Endothelial cell of umbilical vein (primary cell): ENCODE measurements around the gene LHX2.

ENCODE experiments used
- EZH2 ChIP-seq: IDR thresholded peaks from 2 replicates; pipeline ENCODE4 v1.6.1; 2012; ENCODE audit warnings: borderline replicate concordance, low read depth, mild to moderate bottlenecking, moderate library complexity, low read length, inconsistent platforms; ENCODE audit not compliant: severe bottlenecking
- JUN ChIP-seq: IDR thresholded peaks from 2 replicates; pipeline ENCODE4 v1.6.1; 2011; ENCODE audit warnings: borderline replicate concordance, low read depth; ENCODE audit not compliant: insufficient read length, insufficient read depth
- MAX ChIP-seq: IDR thresholded peaks from 2 replicates; pipeline ENCODE4 v1.6.1; 2011; ENCODE audit not compliant: insufficient read depth, insufficient read length
- POLR2A ChIP-seq: IDR thresholded peaks from 2 replicates; pipeline ENCODE4 v1.6.1; 2012; ENCODE audit warnings: low read depth, mild to moderate bottlenecking, control low read depth, low read length
- POLR2AphosphoS5 ChIP-seq: IDR thresholded peaks from 2 replicates; pipeline ENCODE4 v1.6.1; 2012; ENCODE audit warnings: low read depth, mild to moderate bottlenecking, control low read depth, low read length, moderate library complexity; ENCODE audit not compliant: insufficient read depth
- TF ChIP-seq, protein P1 (sequence below), 2 donors: IDR thresholded peaks; 1 replicate in 1 of 2; 2 replicates in 1 of 2; pipeline ENCODE4 v1.5.1; 2011; ENCODE audit warnings: low read length in 2 of 2, mild to moderate bottlenecking in 2 of 2, moderate library complexity in 2 of 2, control low read depth in 1 of 2, inconsistent platforms in 1 of 2, low read depth in 1 of 2; ENCODE audit not compliant: insufficient read depth in 1 of 2; ENCODE audit errors: extremely low read depth in 1 of 2

GRCh38 chr9:124054582-124055227, 43.1 kb downstream of the LHX2 start:
- TF ChIP-seq, protein P1, sequence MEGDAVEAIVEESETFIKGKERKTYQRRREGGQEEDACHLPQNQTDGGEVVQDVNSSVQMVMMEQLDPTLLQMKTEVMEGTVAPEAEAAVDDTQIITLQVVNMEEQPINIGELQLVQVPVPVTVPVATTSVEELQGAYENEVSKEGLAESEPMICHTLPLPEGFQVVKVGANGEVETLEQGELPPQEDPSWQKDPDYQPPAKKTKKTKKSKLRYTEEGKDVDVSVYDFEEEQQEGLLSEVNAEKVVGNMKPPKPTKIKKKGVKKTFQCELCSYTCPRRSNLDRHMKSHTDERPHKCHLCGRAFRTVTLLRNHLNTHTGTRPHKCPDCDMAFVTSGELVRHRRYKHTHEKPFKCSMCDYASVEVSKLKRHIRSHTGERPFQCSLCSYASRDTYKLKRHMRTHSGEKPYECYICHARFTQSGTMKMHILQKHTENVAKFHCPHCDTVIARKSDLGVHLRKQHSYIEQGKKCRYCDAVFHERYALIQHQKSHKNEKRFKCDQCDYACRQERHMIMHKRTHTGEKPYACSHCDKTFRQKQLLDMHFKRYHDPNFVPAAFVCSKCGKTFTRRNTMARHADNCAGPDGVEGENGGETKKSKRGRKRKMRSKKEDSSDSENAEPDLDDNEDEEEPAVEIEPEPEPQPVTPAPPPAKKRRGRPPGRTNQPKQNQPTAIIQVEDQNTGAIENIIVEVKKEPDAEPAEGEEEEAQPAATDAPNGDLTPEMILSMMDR (IDR thresholded peaks at IDR 0.05; ENCODE audit: extremely low read depth in 1 of 2, insufficient read depth in 1 of 2, low read depth in 1 of 2, low read length in 2 of 2): no peak
- TF ChIP-seq EZH2: no peak
- TF ChIP-seq POLR2A: no peak
- TF ChIP-seq POLR2AphosphoS5: no peak
- TF ChIP-seq MAX: no peak
- TF ChIP-seq JUN: no peak
